ENCODE measurements around the gene TIMP3.

DNA sequence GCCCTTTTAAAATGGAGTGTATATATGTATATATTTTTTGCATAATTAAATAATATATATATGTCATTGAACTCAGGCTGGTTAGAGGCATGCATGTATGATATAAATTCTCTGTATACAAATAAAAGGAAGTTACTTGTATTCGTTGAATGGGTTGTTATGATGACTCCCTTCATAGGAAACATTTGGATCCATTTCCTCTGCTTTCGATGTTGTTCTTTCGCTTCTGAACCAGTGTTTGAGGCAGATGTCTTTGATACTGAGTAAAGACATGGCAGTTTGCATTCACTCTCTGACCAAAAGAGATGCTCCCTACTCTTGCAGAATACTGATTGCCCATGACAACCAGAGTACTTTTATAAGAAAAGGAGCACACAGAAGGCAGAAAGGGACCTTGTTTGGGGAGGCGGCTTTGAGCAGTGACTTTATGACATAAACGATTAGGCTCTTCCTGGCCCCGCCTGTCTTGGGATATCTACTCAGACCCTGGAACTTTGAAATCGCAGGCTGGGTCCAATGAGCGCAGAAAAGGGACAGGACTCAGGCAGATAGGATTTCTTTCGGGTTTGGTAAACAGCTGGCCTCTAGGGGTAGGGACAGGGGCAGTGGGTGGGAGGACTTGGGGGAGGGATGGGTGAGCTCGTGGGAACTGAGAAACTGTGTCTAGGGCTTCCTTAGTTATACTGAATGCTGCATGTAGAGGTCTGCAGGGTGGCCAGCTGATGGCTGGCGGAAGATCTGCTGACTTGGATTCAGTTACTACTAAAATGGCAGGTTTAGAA is 23.2 kb downstream of the TIMP3 start:
- TF ChIP-seq, protein P1, sequence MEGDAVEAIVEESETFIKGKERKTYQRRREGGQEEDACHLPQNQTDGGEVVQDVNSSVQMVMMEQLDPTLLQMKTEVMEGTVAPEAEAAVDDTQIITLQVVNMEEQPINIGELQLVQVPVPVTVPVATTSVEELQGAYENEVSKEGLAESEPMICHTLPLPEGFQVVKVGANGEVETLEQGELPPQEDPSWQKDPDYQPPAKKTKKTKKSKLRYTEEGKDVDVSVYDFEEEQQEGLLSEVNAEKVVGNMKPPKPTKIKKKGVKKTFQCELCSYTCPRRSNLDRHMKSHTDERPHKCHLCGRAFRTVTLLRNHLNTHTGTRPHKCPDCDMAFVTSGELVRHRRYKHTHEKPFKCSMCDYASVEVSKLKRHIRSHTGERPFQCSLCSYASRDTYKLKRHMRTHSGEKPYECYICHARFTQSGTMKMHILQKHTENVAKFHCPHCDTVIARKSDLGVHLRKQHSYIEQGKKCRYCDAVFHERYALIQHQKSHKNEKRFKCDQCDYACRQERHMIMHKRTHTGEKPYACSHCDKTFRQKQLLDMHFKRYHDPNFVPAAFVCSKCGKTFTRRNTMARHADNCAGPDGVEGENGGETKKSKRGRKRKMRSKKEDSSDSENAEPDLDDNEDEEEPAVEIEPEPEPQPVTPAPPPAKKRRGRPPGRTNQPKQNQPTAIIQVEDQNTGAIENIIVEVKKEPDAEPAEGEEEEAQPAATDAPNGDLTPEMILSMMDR (IDR thresholded peaks at IDR 0.05; ENCODE audit: poor library complexity), result no peak
- no peak for TF ChIP-seq EZH2 (IDR thresholded peaks at IDR 0.05; ENCODE audit: borderline replicate concordance)
